HUES48 (cell line): ENCODE results near the gene METTL16.
A peak's percentile ranks its signal among the peaks of the same experiment; 100 is the strongest.

Experiments used
- H3K27ac ChIP-seq: one replicate; pipeline ENCODE4 v1.7.0; 2013; ENCODE audit warnings: low read depth, low read length, inconsistent platforms
- H3K27me3 ChIP-seq: 2 replicates; pipeline ENCODE4 v1.6.1; 2013; ENCODE audit warnings: mild to moderate bottlenecking, low read length; ENCODE audit not compliant: control insufficient read depth, insufficient read depth
- H3K36me3 ChIP-seq: 2 replicates; pipeline ENCODE4 v1.6.1; 2013; ENCODE audit warnings: low read length; ENCODE audit not compliant: control insufficient read depth, insufficient read depth
- H3K4me1 ChIP-seq: 2 replicates; pipeline ENCODE4 v1.6.1; 2013; ENCODE audit warnings: mild to moderate bottlenecking, low read length; ENCODE audit not compliant: control insufficient read depth, insufficient read depth
- H3K4me3 ChIP-seq: 2 replicates; pipeline ENCODE4 v1.5.1; 2013; ENCODE audit warnings: mild to moderate bottlenecking, low read depth, low read length
- H3K9ac ChIP-seq: 2 replicates; pipeline ENCODE4 v1.6.1; 2013; ENCODE audit warnings: mild to moderate bottlenecking, low read depth, low read length, moderate library complexity
- H3K9me3 ChIP-seq: 2 replicates; pipeline ENCODE4 v1.6.1; 2013; ENCODE audit warnings: low read length; ENCODE audit not compliant: control insufficient read depth, insufficient read depth

The METTL16 gene

DNA sequence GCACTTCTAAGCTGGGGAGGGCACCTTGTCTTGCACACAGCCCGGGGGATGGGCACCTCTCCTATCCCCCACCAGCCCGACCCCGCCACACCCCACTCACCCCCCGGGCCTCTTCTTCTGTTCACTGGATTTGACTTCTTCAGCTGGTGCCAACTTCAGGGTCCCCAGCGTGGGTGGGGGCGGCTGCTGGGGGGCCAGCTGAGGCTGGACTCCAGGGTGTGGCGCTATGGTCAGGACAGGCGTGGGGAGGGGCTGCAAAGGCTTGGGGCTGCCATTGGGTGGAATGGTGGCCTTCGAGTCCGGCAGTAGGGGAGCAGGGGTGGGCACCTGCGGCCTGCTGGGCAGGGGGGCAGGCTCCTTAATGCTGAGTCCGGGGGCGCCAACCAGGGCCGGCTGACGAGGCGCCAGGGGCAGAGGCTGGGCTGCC is 116.9 kb downstream of the METTL16 start:
- Histone ChIP-seq H3K9me3 (no peaks in the 10 kb centered on the region), H3K36me3 (0 out of 2 replicates have a peak, but pooled peaks cover 5% of the 10 kb centered on the region), H3K27me3 (no peaks in the 10 kb centered on the region), H3K4me3 (no peak overlapping the region), H3K9ac (no peak overlapping the region), H3K4me1 (peaks cover 36% of the 10 kb centered on the region), H3K27ac (peak overlapping the region; percentile 61)

DNA sequence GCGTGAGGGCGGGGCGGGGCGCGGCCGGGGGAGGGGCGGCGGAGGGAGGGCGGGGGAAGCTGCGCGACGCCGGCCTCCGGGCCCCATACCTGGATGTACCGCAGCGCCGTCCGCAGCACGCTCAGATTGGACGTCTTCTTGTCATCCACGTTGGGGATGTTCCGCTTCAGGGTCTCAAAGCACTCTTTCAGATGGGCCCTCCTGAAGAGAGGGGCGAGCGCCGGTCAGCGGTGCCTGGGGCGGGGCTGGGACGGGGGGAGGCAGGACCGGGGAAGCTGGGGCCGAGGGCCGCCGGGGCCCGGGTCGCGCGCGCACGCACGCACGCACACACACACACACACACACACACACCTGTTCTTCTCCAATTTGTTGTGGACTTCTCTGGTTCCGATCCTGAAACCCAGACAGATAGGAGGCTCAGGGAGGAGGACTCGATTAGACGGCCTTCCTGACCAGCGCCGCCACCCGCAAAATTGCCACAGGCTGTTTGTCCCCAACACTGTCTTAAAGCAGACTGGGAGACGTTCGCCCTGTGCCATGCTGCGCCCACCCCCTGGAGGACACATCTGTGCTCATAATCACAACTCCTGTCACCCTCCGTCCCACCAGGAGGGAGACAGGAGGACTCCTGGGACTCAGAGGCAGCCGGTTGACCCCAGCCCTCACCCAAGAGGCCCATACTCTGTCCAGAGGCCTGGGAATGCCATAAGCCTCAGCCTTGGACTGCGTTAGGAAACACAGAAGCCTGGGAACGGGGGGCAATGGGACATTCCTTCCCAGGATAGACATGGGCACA is 117.5 kb downstream of the METTL16 start:
- no peak overlapping the region for H3K9ac ChIP-seq

DNA sequence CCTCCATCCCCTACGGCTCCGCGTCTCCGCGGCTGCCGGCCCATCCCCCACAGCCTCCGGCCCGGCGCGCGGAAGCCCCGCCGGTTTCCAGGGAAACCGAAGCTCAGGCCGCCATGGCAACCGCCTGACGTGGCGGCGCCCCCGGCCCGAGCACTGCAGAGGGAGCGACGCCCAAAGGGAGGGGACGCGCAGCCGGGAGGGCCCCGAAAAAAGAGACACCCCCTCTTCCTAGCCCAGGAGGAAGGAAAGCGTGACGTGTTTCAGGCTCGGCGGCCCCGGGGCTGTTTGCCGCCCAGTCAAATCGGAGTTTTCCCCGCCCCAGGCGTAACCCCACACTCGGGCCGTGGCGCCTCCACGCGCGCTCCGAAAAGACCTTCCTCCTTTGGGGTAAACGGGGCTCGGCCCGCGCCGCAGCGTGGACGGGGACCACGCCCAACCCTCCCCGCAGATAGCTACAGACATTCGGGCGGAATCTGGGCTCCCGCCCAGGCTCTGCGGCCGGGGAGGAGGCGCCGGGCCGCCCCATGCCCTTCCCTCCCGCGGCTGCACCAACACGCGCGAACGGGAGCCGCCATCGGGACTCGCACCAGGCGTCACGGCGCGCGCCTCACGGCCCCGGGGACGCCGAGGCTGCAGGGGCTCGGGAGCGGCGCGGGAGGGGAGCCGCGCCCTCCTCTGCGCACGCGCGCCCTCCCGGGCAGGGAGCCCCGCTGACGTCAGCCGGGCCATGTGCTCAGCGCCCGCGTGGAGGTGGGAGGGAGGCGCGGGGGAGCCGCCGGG is 118.3 kb downstream of the METTL16 start:
- Histone ChIP-seq H3K4me1 (peaks cover 33% of the 10 kb centered on the region), H3K27me3 (no peaks in the 10 kb centered on the region), H3K27ac (peak overlapping the region; percentile 97), H3K36me3 (0 out of 2 replicates have a peak, but pooled peaks cover 5% of the 10 kb centered on the region), H3K9me3 (no peaks in the 10 kb centered on the region), H3K9ac (peak overlapping the region; percentile 86), H3K4me3 (peak overlapping the region; percentile 83)

More for the DNA sequence above, 117.5 kb downstream of the METTL16 start:
- peak overlapping the region; percentile 50 for H3K4me3 ChIP-seq
- H3K9me3 ChIP-seq = no peaks in the 10 kb centered on the region
- H3K36me3 ChIP-seq = 0 out of 2 replicates have a peak, but pooled peaks cover 5% of the 10 kb centered on the region
- no peaks in the 10 kb centered on the region for H3K27me3 ChIP-seq
- H3K27ac ChIP-seq = peak overlapping the region; percentile 61
- H3K4me1 ChIP-seq = peaks cover 36% of the 10 kb centered on the region

DNA sequence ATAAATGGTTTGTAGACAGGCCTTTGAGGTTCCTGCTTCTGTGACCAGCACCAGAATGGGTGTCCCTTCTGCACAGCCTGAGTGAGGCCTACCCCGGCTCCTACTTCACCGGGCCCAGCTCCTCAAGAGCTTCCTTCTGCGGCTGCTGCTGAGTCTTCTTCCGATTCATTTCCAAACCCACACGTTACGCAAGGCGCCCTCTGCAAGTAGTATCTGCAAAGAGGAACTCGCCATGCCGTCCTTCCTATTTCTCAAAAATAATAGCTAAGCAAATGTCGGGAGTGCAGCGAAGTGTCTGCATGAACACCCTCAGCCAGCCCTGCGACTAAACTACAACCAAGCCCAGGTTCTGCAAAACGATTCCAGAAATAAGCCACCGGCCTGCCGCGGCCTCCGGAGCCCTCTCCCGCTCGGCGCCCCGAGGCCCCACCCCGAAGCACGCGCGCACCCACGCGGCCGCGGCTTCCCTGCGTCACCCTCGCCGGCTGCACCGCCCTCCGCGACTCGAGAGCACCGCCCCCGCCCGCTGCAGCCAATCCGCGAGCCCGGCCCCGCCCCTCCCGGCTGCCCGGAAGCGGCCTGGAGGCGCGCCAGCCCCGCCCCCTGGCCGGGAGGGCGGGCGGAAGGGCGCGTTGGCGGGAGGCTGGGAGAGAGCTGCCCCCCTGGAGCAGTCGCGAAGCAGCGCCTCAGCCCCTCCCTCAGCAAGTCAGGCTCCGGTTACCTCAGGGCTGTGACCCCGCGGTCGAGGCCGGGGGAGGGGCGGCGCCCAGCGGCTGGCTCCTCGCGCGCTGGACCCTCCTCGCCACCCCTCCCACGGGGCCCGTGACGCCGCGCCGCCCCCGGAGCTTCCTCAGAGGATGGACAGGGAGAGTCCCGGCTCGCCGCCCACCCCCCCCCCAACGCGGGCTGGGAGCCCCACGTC is 119.2 kb downstream of the METTL16 start:
- Histone ChIP-seq H3K27me3 (no peaks in the 10 kb centered on the region), H3K9me3 (no peaks in the 10 kb centered on the region), H3K27ac (peak overlapping the region; percentile 97), H3K9ac (peak overlapping the region; percentile 42; the same call in 1 of the 2 replicates), H3K4me1 (peaks cover 24% of the 10 kb centered on the region), H3K4me3 (peak overlapping the region; percentile 83), H3K36me3 (0 out of 2 replicates have a peak, but pooled peaks cover 10% of the 10 kb centered on the region)

DNA sequence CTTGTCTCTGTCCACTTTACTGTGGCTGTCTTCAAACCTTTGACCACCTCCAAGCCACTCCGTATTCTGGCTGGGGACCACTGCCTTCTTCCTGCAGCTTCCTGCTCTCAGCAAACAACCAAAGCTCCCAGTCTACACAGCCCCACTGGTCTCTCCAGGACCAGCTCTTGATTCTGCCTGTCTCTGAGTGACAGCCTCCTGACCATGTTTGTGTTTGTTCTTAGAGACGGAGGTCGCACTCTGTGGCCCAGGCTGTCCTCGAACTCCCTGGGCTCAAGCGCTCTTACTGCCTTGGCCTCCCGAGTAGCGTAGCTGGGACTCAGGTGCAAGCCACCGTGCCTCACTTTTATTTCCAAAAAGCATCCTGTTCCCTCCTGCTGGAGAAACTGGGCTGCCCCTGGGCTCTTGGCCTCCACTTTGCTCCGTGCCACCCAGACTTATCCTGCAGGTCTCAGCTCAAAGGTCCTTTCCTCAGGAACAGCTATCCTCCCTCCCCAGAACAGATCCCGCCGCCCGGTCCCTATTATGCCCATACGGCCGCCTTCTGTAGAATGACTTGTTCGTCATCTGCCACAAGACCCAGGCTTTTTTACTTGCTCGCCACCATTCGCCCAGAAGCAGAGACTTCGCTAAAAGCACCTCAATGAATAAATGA is 120.0 kb downstream of the METTL16 start:
- H3K36me3 ChIP-seq = peaks cover 14% of the 10 kb centered on the region
- no peak overlapping the region for H3K9ac ChIP-seq
- H3K4me1 ChIP-seq = peaks cover 19% of the 10 kb centered on the region
- H3K27me3 ChIP-seq = no peaks in the 10 kb centered on the region
- peak overlapping the region; percentile 83 for H3K4me3 ChIP-seq
- H3K27ac ChIP-seq = no peak overlapping the region
- H3K9me3 ChIP-seq = no peaks in the 10 kb centered on the region

DNA sequence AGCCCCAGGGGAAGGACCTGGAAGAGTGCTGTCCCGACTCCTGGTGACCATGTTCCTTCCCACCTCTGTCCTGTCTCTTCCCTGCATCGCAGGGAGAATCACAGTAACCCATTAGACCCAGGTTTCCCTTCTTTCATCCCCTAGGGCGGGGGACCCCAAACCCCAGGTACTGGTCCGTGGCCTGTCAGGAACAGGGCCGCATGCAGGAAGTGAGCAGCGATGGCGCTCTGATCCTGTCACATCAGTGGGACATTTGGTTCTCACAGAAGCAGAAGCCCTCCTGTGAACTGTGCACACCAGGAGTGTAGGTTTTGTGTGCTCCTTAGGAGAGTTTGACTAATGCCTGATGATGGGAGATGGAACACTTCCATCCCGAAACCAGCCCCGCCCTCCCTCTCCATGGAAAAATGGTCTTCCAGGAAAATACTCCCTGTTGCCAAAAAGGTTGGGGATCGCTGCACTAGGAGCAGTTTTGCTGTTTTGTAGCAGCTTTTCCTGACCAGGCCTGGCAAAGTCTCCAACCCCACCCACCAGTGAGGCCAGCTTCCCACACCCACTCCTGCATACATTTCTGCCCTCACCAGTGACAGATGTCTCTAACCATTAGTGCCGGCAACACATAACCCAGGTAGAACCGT is 121.4 kb downstream of the METTL16 start:
- Histone ChIP-seq H3K9me3 (no peaks in the 10 kb centered on the region), H3K4me1 (peaks cover 5% of the 10 kb centered on the region; the same call in 1 of the 2 replicates), H3K27ac (no peak overlapping the region), H3K9ac (no peak overlapping the region), H3K27me3 (no peaks in the 10 kb centered on the region), H3K36me3 (peaks cover 25% of the 10 kb centered on the region), H3K4me3 (no peak overlapping the region)

DNA sequence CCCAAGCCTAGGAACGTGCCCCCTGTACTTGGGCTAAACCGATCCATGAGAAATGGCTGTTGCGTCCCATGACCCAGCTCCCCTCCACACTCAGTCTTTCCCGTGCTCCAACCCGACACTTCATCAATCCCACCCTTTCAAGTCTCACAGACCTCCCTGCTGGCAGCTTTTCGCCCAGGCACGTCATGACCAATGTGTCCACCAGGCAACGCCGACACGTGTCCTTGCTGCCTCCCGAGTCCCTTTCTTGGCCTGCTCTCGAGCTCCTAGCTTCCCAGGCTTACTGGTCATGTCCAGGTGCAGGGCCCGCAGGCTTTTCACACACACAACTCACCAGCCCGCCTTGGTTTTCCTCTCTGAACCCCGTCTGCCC is 123.0 kb downstream of the METTL16 start:
- no peaks in the 10 kb centered on the region for H3K9me3 ChIP-seq
- H3K4me1 ChIP-seq = no peaks in the 10 kb centered on the region
- H3K27ac ChIP-seq = no peak overlapping the region
- H3K27me3 ChIP-seq = no peaks in the 10 kb centered on the region
- no peak overlapping the region for H3K4me3 ChIP-seq
- no peak overlapping the region for H3K9ac ChIP-seq
- peaks cover 25% of the 10 kb centered on the region for H3K36me3 ChIP-seq

DNA sequence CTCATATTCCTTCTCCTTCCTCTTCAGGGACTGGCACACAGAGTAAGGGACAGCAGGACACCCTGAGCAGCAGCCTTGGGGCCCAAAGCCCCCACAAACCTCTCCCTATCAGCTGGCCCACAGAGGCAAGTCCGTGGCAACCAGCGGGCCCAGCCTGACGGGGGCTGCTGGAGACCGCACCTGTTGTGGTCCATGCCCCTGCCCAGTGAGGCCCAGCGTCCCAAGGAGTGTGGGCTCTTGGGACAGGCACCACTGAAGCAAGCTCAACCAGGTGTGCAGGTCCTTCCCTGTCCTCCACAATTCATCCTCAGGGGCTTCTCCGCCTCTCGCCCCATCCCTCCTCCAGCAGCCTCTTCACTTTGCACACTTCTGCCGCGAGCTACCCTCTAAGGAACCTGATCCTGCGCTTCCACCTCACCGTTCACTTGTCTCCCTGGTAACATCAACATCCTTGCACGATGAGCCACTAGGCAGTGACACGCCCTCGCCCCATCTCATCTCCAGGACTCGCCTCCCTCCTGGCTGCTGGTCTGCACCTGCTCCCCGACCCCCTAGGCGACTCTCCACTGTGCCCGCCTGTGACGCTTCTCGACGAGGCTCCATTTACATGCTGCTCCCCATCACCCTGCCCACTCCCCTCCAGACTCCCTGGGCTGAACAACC is 123.5 kb downstream of the METTL16 start:
- Histone ChIP-seq H3K4me3 (no peak overlapping the region), H3K36me3 (peaks cover 25% of the 10 kb centered on the region), H3K4me1 (no peaks in the 10 kb centered on the region), H3K9me3 (no peaks in the 10 kb centered on the region), H3K9ac (no peak overlapping the region), H3K27me3 (no peaks in the 10 kb centered on the region), H3K27ac (no peak overlapping the region)

DNA sequence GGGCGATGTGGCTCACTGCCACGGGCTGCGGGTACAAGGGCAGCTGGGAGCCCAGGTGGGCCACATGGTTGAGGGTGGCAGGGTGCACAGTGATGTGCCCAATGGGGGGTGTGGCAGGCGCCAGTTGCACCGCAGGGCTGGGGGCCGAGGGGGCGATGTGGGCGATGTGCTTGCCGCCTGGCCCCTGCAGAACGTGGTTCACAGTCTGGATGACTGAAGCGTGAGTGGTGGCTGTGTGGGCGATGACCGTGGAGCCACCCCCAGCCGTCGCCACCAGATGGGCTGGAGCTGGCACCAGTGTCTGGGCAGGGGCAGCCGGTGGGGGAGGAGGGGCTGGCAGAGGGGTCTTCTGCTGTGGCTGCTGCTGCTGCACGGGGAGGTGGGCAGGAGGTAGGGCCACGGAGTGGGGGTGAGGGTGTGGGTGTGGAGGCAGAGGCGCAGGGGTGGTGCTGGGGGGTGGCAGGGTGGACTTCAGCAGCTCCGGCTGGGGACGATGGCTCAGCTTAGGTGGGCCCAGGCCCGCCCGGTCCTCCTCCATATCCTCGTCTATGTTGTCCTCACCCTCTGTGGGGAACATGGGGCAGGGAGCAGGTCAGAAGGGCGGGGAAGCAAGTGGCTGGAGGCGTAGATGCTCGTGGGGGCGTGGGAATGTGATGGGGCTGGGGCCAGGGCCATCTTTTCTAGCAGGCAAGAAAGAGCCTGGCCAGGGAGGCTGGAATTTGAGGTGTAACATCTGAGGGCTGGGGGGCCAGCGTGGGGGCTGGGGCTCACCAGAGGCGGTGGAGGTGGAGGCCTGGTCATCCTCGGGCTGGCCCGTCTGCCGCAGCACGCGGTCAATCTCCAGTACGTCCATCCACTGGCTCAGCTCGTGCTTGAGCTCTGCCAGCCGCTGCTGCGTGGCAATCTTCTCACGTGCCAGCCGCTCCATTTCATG is 124.3 kb downstream of the METTL16 start:
- Histone ChIP-seq H3K27me3 (no peaks in the 10 kb centered on the region), H3K9me3 (no peaks in the 10 kb centered on the region), H3K4me1 (no peaks in the 10 kb centered on the region), H3K36me3 (peaks cover 25% of the 10 kb centered on the region), H3K27ac (no peak overlapping the region), H3K9ac (no peak overlapping the region), H3K4me3 (no peak overlapping the region)
